IPS-18c (cell line): ENCODE measurements around the gene LIMS2.

Experiments
- H3K4me3 ChIP-seq: 2 replicates; pipeline ENCODE4 v1.7.0; 2013; ENCODE audit warnings: low read depth, mild to moderate bottlenecking, low read length, moderate library complexity; ENCODE audit not compliant: insufficient read depth
- H3K9me3 ChIP-seq: one replicate; pipeline ENCODE4 v1.6.1; 2013; ENCODE audit warnings: mild to moderate bottlenecking, low read length, moderate library complexity; ENCODE audit not compliant: control insufficient read depth, insufficient read depth

Gene LIMS2

DNA sequence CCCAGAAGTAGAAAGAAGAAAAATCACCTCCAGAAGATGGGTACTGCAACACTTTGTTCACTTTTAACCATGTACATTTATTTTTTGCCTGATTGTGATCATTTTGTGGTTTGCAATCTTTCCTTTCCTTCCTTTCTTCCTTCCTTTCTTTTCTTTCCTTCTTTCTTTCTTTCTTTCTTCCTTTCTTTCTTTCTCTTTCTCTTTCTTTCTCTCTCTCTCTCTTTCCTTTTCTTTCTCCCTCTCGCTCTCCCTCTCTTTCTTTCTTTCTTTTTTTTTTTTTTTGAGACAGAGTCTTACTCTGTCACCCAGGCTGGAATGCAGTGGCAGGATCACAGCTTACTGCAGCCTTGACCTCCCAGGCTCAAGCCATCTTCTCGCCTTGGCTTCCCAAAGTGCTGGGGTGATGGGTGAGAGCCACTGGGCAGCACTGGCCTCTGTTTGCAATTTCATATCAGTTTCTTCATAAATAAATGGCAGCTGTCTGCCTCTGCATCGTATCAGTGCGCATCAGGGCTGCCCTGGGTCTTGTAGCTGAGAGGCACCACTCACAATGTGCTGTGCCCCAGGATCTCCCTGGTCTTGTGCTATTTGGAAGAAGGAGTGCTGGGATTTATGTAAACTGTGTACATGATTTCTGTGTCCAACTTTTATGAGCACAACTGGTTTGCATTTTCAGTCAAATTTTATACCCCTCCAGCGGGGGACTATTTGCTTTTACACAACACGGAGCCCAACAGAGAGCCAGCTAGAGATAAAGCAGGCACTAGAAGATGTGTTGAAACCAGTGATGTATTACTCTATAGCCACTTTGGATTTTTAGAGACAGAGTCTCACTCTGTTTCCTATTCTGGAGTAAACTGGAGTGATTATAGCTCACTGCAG lies 6.9 kb upstream of the LIMS2 start:
- Histone ChIP-seq H3K4me3 (no peak overlapping the region), H3K9me3 (no peaks in the 10 kb centered on the region)

DNA sequence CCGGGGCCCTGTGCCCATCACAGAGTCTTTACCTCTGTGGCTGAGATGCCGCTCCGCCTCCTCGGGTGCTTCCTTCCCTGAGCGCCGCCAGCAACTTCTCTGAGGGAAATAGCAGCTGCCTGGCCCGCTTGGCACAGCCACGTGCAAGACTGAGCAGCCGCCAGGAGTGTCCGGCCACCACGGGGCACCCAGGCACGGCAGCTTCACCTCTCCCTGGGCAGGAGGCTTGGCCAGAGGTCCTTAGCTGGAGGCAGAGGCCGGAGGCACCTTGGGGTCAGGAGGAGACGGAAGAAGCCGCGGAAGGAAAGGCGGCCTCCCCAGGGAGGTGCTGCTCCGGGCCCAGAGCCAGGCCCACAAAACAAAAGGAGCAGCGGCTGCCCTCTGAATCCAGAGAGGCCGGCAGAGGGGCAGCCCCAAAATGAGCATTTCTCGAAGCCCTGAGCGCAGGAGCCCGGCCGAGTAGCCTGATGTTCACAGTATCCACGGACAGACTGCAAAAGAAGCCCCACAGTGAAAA lies 6.0 kb upstream of the LIMS2 start:
- Histone ChIP-seq H3K4me3 (no peak overlapping the region), H3K9me3 (no peaks in the 10 kb centered on the region)

DNA sequence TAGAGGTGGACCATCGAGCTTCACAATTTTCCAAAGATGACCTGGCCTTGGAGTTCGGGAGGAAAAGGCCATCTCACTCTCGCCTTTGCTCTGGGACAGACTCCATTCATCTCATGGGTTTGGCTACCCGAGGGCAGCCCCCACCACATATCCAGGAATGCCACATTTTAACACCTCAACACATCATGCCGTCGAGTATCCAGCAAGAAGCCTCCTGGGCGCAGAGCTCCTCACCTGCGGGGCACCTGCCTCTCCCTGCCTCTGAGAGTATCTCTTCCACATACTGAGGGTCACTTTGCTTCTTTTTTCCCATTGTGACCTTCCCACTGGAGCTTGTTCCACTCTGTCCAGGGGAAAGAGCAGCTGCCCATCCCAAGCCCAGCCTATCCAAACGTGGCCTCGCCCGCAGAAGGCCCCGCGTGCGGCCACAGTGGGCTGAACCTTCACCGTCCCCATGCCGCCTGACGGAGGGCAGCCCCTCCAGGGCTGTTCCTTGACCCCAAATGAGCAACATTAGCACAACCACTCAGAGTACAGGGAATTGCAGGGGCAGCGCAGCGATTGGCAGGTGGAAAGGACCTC lies 5.5 kb upstream of the LIMS2 start:
- Histone ChIP-seq H3K4me3 (no peak overlapping the region), H3K9me3 (no peaks in the 10 kb centered on the region)

DNA sequence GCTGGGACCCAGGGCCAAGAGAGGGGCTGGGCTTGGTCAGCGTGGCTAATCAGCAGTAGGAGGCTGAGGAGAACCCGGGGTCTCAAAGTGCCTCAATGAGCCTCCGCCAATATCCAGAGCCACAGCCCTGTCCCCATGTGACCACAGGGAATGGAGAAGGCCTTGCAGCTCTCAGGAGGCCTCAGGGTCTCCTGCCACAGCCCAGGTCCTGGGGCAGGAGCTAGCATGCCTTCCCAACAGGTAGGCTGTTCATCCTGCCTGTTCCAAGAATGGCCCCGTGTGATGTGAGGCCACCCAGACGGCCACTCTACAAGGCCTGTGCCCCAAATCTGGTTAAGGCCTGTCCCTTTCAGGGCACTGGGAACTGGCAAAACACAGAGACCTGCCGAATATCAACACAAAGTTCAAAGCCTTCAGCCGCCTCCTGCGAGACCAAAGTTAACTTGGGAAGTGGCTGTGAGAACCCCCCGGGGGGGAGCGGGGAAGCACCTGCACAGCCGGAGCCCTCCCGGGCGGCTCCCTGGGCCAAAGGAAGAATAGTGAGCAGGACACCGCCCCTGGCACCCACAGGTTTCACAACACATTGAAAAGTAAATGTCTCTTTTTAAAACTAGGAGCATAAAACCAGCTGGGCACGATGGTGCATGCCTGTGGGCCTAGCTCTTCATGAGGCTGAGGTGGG lies 4.5 kb upstream of the LIMS2 start:
- Histone ChIP-seq H3K9me3 (no peaks in the 10 kb centered on the region), H3K4me3 (no peak overlapping the region)

DNA sequence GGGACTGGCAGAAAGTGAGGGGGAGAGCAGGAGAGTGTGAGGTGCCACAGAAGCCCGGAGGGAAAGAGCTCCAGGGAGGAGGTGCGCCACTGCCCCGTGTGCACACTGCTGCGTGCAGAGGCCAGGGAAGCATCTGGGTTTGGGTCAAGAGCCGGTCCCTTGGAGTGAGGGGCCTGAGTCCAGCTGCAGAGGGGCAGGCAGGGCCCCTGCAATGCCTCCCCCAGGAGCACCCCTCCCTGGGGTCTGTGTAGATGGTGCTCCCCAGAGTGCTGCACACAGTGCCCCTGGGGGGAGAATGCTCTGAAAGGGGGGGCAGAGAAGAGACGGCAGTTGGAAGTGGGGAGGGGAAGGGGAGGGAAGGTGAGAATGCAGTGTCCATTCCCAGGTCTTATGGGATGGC lies 3.7 kb upstream of the LIMS2 start:
- no peak overlapping the region for H3K4me3 ChIP-seq
- no peaks in the 10 kb centered on the region for H3K9me3 ChIP-seq

DNA sequence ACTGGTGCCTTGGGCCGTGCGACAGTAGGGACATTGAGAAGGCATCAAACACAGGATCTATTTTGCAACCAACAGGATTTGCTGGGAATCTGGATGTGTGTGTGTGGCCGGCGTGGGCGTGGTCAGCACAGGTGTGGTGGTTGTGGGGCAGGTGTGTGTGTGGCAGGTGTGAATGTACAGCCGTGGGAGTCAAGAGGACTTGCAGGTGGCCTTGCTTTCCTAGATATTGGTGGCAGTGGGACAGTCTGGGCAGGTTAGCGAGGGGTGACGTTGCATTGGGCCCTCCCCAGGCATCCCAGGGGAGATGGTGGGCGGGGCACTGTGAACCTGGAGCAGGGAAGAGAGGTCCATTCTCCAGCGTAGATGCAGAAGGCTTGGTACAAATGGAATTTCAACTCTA lies 3.2 kb upstream of the LIMS2 start:
- H3K9me3 ChIP-seq = no peaks in the 10 kb centered on the region
- H3K4me3 ChIP-seq = no peak overlapping the region

DNA sequence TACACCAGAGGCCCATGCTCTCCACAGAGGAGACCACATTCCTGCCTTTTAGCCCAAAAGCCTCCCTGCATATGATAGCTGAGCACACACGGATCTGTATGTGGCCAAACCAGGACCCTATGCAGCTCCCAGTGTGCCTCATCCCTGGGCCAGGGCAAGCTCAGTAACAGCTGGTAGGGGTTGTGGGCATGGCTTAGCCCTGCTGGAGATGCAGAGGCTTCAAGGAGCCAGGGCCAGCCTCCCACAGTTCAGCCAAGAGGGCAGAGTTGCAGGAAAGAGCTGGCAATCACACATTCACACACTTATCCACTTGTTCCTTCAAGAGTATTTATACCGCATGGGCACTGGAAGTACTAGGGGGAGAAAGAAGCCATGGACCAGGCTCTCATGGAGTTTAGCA lies 1.6 kb upstream of the LIMS2 start:
- H3K9me3 ChIP-seq = no peaks in the 10 kb centered on the region
- no peak overlapping the region for H3K4me3 ChIP-seq

DNA sequence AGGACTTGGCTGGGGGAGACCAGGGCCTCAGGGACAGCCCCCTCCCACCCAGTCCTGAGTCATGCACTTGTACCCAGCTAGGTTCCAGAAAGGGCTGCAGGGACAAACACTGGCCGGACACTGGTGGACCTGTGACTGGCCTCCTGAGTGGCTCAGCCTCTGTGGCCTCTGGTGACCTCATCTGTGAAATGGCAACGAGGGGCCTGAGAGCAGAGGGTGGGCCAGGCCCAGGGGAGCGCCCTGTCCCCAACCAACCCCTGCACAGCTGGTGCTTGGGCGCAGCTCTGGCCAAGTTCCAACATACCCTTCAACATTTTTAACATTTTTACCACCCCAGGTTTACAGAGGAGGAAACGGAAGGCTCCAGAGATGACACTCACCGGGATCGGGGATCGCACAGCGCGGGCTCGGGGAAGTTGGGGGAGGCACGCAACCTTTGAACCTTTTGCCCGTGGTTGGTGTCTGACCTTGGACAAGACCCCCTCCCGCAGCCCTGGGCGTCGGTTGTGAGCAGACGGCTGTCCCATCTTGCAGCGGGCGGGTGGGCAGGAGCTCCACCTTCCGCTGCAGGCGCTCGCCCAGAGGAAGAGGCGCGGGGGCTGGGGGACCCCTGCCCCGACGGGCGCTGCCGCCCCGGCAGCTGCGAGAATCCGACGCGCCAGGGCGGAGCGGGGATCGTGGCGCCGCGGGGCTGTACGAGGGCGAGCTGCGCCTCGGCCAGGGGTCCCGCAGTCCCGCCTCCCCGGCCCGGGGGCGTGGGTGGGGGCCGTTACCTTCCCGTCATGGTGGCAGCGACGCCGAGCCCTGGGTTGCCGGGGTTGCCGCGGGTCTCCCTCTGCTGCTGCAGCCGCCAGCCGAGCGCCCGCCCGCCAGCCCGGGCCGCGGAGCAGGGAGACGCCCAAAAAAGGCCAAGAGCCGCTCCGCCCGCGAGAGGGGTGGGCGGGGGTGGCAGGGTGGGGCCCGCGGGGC lies 805 bp downstream of the LIMS2 start:
- Histone ChIP-seq H3K9me3 (no peaks in the 10 kb centered on the region), H3K4me3 (peak overlapping the region; percentile 55)

DNA sequence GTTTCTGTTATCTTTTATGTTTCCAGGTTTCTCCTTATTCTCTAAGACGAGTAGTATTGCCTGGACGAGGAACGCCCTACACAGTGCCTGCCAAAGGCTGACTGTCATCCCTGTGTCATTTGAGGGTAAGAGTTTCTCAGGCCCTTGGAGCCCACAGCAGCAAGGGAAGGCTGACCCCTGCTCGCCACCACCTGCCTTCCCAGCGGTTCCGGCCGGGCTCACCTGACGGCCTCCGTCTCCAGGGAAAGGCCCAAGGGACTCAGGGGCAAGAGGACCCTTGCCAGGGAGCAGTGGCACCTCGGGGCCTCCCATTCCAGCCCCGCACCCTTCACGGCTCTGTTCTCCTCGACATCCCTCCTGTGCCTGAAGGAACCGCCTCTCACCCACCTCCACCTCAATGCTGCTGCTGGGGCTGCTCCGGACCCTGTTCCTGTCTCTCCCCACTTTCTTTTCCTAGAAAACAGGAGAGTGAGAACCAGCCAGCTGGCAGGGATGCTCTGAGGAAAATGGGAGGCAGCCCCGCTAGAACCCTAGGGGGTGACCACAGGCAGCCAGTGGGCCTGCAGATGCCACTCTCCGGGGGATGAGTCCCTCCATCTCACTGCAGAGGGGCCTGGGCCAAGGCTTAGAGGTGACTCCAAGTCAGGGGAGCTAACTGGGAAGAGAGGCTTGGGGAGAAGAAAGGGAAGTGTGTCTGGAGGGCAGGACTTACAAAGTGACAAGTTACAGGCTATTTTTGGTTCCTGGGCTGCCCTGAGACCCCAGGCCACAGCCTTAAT lies 1.9 kb downstream of the LIMS2 start:
- Histone ChIP-seq H3K9me3 (no peaks in the 10 kb centered on the region), H3K4me3 (peak overlapping the region; percentile 15; the same call in 1 of the 2 replicates)

DNA sequence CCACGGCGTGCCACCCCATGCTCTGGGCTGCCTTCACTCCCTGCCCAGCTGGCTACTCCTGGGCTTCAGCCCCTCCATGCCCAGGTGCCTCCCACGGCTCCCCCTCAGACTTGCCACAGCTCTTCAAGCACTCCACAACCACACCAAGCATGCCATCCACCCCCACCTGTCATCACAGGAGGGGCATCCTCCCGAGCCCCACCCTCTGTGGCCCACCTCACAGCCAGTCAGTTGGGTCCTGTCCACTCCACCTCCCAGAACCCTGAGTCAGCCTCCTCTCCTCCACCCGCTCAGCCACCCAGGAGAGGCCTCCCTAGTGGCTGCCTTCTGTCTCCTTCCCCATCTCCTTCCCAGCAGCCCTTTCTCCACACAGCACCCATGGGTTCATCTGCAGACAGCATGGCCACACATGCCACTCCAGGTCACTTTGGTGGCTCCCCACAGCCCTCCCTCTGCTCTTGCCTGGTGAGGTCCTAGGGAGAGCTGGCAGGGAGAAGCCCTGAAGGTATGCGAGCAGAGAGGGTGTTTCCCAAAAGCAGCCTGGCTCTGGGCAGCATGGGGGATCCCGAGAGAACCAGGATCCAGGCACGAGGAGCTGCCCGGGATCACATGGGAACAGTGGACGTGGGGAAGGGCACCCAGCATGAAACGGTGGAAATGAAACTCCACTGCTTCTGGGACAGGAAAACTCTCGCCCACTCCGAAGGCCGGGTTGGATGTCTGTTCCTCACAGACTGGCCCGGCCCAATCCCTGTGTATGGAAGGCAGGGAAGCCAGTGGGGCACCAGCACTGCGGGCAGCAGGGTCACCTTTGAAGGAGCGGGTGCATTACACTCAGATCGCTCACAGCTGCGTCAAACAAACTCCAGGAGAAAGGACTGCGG lies 2.7 kb downstream of the LIMS2 start:
- Histone ChIP-seq H3K9me3 (no peaks in the 10 kb centered on the region), H3K4me3 (no peak overlapping the region)

DNA sequence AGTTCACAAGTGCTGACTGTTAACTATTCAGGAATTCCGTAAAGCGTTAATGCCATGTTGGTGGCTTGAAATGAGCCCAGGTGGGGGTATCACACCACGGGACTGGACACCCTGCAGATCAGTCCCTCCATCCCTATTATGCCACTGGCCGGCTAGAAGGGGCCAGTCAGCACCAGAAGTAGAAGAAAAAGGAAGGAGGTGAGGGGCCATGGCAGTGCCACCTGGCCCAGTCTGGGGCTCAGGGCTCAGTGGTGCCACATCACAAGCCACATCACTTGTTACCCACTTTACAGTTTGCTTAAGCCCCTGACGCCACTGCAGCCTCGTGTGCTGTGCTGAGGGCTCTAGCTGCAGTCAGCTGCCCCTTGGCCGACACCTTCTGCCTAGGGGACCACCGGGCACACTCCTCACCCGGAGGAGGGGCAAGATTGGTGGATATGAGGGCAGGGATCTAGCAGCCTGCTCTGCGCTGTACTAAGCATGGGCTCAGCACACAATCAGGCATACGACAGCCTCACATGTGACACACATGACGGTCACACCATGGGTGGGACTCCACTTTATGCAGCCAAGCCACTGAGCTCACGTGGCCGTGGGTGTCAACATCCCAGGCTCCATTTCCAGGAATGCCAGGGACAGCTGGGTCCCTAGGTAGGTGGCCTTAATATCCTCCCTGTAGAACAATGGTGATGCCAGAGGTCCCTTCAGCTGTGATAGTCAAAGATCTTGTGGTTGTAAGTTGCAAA lies 3.6 kb downstream of the LIMS2 start:
- H3K4me3 ChIP-seq = no peak overlapping the region
- no peaks in the 10 kb centered on the region for H3K9me3 ChIP-seq

DNA sequence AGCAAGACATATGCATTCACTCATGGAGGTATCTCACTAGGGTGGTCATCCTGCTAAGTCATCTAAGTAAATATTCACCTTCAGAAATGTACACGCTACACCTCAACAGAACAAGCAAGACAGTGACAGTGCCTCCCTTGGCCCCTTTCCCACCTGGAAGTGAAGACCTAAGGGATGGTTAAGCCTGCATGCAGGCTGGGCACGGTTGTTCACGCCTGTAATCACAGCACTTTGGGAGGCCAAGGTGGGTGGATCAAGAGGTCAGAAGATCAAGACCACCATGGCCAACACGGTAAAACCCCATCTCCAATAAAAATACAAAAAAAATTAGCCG lies 4.4 kb downstream of the LIMS2 start:
- Histone ChIP-seq H3K4me3 (no peak overlapping the region), H3K9me3 (no peaks in the 10 kb centered on the region)

DNA sequence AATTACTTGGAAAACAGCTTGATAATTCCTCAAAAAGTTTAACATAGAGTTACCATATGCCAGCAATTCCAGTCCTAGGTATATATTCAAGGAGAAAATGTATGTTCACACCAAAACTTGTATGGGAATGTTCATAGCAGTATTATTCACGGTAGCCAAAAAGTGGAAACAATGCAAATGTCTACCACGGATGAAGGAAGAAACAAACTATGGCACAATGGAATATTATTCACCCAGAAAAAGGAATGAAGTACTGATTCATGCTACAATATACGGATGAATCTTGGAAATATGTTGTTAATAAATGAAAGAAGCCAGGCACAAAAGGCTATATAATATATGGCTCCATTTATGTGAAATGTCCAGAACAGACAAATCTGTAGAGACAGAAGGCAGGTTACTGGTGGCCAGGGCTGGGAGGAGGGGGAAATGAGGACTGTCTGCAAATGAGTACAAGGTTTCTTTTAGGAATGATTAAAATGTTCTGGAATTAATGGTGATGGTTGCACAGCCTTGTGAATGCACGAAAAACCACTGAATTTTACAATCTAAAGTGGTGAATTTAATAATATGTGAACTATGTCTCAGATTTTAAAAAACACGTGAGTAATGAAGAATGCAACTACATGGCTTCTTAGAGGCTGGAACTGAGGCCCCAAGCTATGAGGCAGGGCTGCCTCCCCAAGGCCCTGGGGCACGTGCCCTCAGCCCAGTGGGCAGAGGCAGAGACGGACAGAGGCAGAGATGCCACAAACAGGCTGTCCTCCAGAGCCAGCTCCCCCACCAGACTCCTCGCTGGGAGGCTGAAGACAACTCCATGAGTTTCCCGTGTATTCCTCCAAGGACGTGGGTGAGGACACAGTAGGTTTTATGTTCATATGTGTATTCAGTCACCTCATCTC lies 5.0 kb downstream of the LIMS2 start:
- H3K4me3 ChIP-seq = no peak overlapping the region
- H3K9me3 ChIP-seq = no peaks in the 10 kb centered on the region

DNA sequence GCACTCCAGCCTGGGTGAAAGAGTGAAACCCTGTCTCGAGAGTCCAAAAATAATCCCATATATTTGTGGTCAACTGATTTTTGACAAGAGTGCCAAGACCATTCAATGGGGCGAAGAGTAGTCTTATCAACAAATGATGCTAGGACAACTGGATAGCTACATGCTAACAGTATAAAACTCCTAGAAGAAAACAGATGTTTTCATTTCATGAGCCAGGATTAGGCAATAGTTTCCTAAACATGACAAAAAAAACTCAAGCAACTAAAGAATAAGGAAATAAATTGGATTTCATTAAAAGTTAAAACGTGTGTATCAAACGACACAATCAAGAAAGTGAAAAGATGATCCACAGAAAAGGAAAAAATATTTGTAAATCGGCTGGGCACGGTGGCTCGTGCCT lies 6.3 kb downstream of the LIMS2 start:
- no peaks in the 10 kb centered on the region for H3K9me3 ChIP-seq
- H3K4me3 ChIP-seq = no peak overlapping the region
